ENCODE results near the gene LMBR1L. TPM values are rescaled to one million over a fixed set of nuclear protein-coding genes. Genes with fewer than 3 reads are reported as not detected.
A peak's percentile ranks its signal among the peaks of the same experiment; 100 is the strongest.

The LMBR1L gene
- total and polyA plus RNA-seq, 8 donors: 39.9 to 102 (median 87.6) TPM

GRCh38 chr12:49121047-49121696 is 10.5 kb upstream of the LMBR1L start:
- no peak overlapping the region for H3K27ac ChIP-seq
- no peak overlapping the region for H3K4me3 ChIP-seq
- intact Hi-C loops (cut with DNase I): loop anchor here in 1 of 2 donors (5.0 to 10.0 kb wide), 2 partner anchors 34 to 56 kb away; partner anchors contain the start of genes KMT2D and RHEBL1
- ATAC-seq (peak; percentile 92), DNase-seq (peak in 2 of 4 donors; percentile 16 to 51)
- no peaks in the 10 kb centered on the region for H3K9me3 ChIP-seq
- no peaks in the 10 kb centered on the region for H3K4me1 ChIP-seq
- no peaks in the 10 kb centered on the region for H3K27me3 ChIP-seq
- peak; percentile 47 to 53 for TF ChIP-seq CTCF (IDR thresholded peaks at IDR 0.05)
- H3K36me3 ChIP-seq: no peaks in the 10 kb centered on the region

GRCh38 chr12:49111206-49111605 is 559 bp upstream of the LMBR1L start:
- Histone ChIP-seq H3K9me3 (no peaks in the 10 kb centered on the region), H3K27ac (peak overlapping the region; percentile 87 to 96), H3K4me3 (peak overlapping the region; percentile 68 to 81), H3K27me3 (no peaks in the 10 kb centered on the region), H3K4me1 (peaks cover 22 to 38% of the 10 kb centered on the region in 2 donors), H3K36me3 (peaks cover 0 to 2% of the 10 kb centered on the region in 2 donors)
- DNase-seq (no peak), ATAC-seq (no peak)
- TF ChIP-seq CTCF (IDR thresholded peaks at IDR 0.05): no peak
- intact Hi-C loops (cut with DNase I): no loop called here

GRCh38 chr12:49109641-49110463 is 795 bp downstream of the LMBR1L start:
- Histone ChIP-seq H3K4me1 (peaks cover 22 to 51% of the 10 kb centered on the region in 2 donors), H3K36me3 (peaks cover 0 to 8% of the 10 kb centered on the region in 2 donors), H3K27me3 (no peaks in the 10 kb centered on the region), H3K4me3 (peak overlapping the region; percentile 68 to 81), H3K9me3 (no peaks in the 10 kb centered on the region), H3K27ac (peak overlapping the region; percentile 87 to 96)
- ATAC-seq (peak; percentile 42), DNase-seq (peak in 2 of 4 donors; percentile 61 to 71)
- TF ChIP-seq CTCF (IDR thresholded peaks at IDR 0.05): no peak
- intact Hi-C loops (cut with DNase I): no loop called here

GRCh38 chr12:49108958-49109404 is 1.7 kb downstream of the LMBR1L start:
- ATAC-seq (peak; percentile 54), DNase-seq (peak in 1 of 4 donors; percentile 73)
- Histone ChIP-seq H3K9me3 (no peaks in the 10 kb centered on the region), H3K27me3 (no peaks in the 10 kb centered on the region), H3K36me3 (peaks cover 0 to 14% of the 10 kb centered on the region in 2 donors), H3K4me3 (peak overlapping the region; percentile 68 to 81), H3K4me1 (peaks cover 22 to 56% of the 10 kb centered on the region in 2 donors), H3K27ac (peak overlapping the region; percentile 87 to 96)
- intact Hi-C loops (cut with DNase I): no loop called here
- no peak for TF ChIP-seq CTCF (IDR thresholded peaks at IDR 0.05)
